Natural killer cell treated with Interleukin-12 subunit alpha and Interleukin-12 subunit beta and Interleukin-15 and Interleukin-18, amount 100 ng/mL, for 72 hours (primary cell): ENCODE results near the gene GPX2. TPM values are rescaled to one million over a fixed set of nuclear protein-coding genes. Genes with fewer than 3 reads are reported as not detected.

Experiments used
- ATAC-seq, 2 donors: fragments of 150-1000 bp; cut with Tn5 transposase in 1 of 2; sonication (Bioruptor Pico), chemical (Tn5 transposase) in 1 of 2; 2 replicates each; pipeline ENCODE4 v1.10.0; 2021
- DNase-seq: peaks from one replicate; pipeline ENCODE4 v3.0.0; 2022; ENCODE audit warnings: low spot score
- H3K27ac Mint-ChIP-seq, 2 donors: 1 replicate in 1 of 2; 2 replicates in 1 of 2; pipeline ENCODE4 v1.8.0; 2022; ENCODE audit warnings: mixed read lengths in 2 of 2, mild to moderate bottlenecking in 1 of 2, moderate library complexity in 1 of 2
- H3K27me3 Mint-ChIP-seq, 2 donors: 1 replicate in 1 of 2; 2 replicates in 1 of 2; pipeline ENCODE4 v1.8.0; 2022; ENCODE audit warnings: mixed read lengths in 2 of 2
- H3K36me3 Mint-ChIP-seq: one replicate; pipeline ENCODE4 v1.8.0; 2022; ENCODE audit warnings: mixed read lengths
- H3K4me1 Mint-ChIP-seq, 2 donors: 1 replicate in 1 of 2; 2 replicates in 1 of 2; pipeline ENCODE4 v1.8.0; 2022; ENCODE audit warnings: low read depth in 2 of 2, mixed read lengths in 2 of 2, mild to moderate bottlenecking in 1 of 2
- H3K4me3 Mint-ChIP-seq: one replicate; pipeline ENCODE4 v1.8.0; 2022; ENCODE audit warnings: mixed read lengths
- H3K9me3 Mint-ChIP-seq: 2 replicates; pipeline ENCODE4 v1.8.0; 2022; ENCODE audit warnings: mixed read lengths
- total RNA-seq, 2 donors: library from RNA; stranded (reverse); gene quantifications; one replicate each; pipeline ENCODE4 v1.2.3, GENCODE V29; 2022

Gene GPX2
- total RNA-seq, 2 donors from 2014 or later, result not detected

- Mint-ChIP-seq H3K4me3 (no peak overlapping the region), H3K9me3 (no peaks in the 10 kb centered on the region), H3K27me3 (peaks cover 10 to 24% of the 10 kb centered on the region in 2 donors), H3K27ac (no peak overlapping the region), H3K36me3 (no peaks in the 10 kb centered on the region), H3K4me1 (no peaks in the 10 kb centered on the region)
- peak; percentile 53 to 71 for ATAC-seq
- DNase-seq, result no peak
These were observed 50.6 kb downstream of the GPX2 start for GRCh38 chr14:64891839-64892375.

DNA sequence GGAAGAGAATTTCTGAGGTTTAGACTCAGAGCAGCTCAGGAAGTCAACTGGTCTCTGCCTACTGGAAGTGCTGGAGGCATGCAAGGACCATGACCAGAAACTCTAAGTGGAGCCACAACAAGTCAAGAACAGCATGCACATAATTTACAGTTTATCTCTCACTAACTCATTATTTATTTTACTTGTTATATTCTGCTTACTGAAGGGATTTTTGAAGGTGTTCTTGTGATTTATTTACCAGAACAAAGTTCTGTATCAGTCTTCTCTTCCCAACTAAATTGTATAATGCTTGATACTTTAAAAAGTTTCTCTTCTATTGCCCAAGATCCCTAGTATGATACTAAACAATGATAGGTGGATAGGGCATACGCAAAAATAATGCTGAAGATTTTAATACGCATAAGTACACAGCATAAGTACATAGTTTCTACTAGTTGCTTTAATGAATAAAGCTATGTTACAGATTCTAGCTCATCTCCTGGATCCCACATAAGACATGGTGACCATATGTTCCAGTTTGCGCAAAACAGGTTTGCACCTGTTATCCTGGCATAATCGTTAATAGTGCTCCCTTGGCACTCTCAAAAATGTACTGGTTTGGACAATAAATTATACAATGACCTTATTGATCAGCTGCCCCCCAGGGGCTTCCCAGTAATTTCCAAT lies 51.2 kb downstream of the GPX2 start:
- DNase-seq (no peak), ATAC-seq (no peak)
- Mint-ChIP-seq H3K36me3 (no peaks in the 10 kb centered on the region), H3K27me3 (peaks cover 12 to 27% of the 10 kb centered on the region in 2 donors), H3K4me1 (no peaks in the 10 kb centered on the region), H3K4me3 (no peak overlapping the region), H3K27ac (no peak overlapping the region), H3K9me3 (no peaks in the 10 kb centered on the region)

- H3K27ac Mint-ChIP-seq, result no peak overlapping the region
- DNase-seq (no peak), ATAC-seq (no peak)
- H3K4me1 Mint-ChIP-seq, result no peaks in the 10 kb centered on the region
- H3K4me3 Mint-ChIP-seq, result no peak overlapping the region
- H3K9me3 Mint-ChIP-seq, result no peaks in the 10 kb centered on the region
- peaks cover 21 to 43% of the 10 kb centered on the region in 2 donors for H3K27me3 Mint-ChIP-seq
- no peaks in the 10 kb centered on the region for H3K36me3 Mint-ChIP-seq
These were observed 53.2 kb downstream of the GPX2 start for GRCh38 chr14:64889352-64889751.

Other genes with a start within 250 kb of the GPX2 start
- 10 to 100 TPM; 17.1 to 30.3 TPM for gene PLEKHG3, start 238.3 kb downstream of the GPX2 start, total RNA-seq
- gene SPTB, start 62.8 kb downstream of the GPX2 start, total RNA-seq, result under 1 TPM; 0.07 to 0.14 TPM
- gene CHURC1, start 28.3 kb downstream of the GPX2 start, total RNA-seq, result 10 to 100 TPM; 27.8 to 38.6 TPM
- gene RAB15, start 29.6 kb upstream of the GPX2 start, total RNA-seq, result 1 to 10 TPM; 1.8 to 2.1 TPM
- gene FNTB, start 44.1 kb upstream of the GPX2 start, total RNA-seq, result 10 to 100 TPM; 13.4 to 30.9 TPM
- gene MAX, start 159.8 kb upstream of the GPX2 start, total RNA-seq, result 100 to 1,000 TPM; 167 to 171 TPM